Cortex of kidney (tissue), 1 donor: Measurements from ENCODE around the gene GAR1.
"Not testable (repeated sequence)": the region's sequence is repeated elsewhere in the genome, so short reads cannot be mapped to it uniquely, and the experiment has no call there.

Source experiments
- DNase-seq: peaks from one replicate; lab custom pipeline; 2025; lab: John Stamatoyannopoulos, UW

The GAR1 gene

GRCh38 chr4:109846395-109847098 lies 31.0 kb downstream of the GAR1 start:
- no peak for DNase-seq

- DNase-seq: no peak
These were observed 32.4 kb downstream of the GAR1 start, which contains the start of gene LRIT3 for GRCh38 chr4:109847896-109848442. Gene LRIT3 (plus strand): TSS chr4:109848107. CDS start chr4:109848202, 95 bp downstream.

- no peak for DNase-seq
These were observed 32.9 kb downstream of the GAR1 start for GRCh38 chr4:109848501-109848900.

GRCh38 chr4:109850601-109851000 lies 35.0 kb downstream of the GAR1 start:
- DNase-seq: no peak

GRCh38 chr4:109859426-109860300 lies 44.1 kb downstream of the GAR1 start:
- DNase-seq: not testable (repeated sequence)

- DNase-seq: no peak
These were observed 45.7 kb downstream of the GAR1 start for GRCh38 chr4:109861271-109861670.

GRCh38 chr4:109861916-109862511 lies 46.5 kb downstream of the GAR1 start:
- no peak for DNase-seq

- no peak for DNase-seq
These were observed 48.6 kb downstream of the GAR1 start for GRCh38 chr4:109864134-109864533.

GRCh38 chr4:109870061-109870460 lies 54.5 kb downstream of the GAR1 start:
- DNase-seq: no peak

- no peak for DNase-seq
These were observed 56.5 kb downstream of the GAR1 start for GRCh38 chr4:109872065-109872464.

- no peak for DNase-seq
These were observed 57.5 kb downstream of the GAR1 start for GRCh38 chr4:109872950-109873656.

GRCh38 chr4:109873791-109874514 lies 58.4 kb downstream of the GAR1 start:
- no peak for DNase-seq
